Small intestine (tissue), 7 donors: ENCODE measurements around the gene IRAK3. TPM values are rescaled to one million over a fixed set of nuclear protein-coding genes. Genes with fewer than 3 reads are reported as not detected.

Experiments
- DNase-seq, 2 donors: peaks; one replicate each; pipeline versions ENCODE4 v3.0.0 to v3.0.0-alpha.2; 2013
- FAIRE-seq: peaks from 2 replicates; lab custom pipeline; 2012; peaks lifted over from hg19 to GRCh38; lab: Jason Lieb, UNC
- H3K27ac ChIP-seq, 3 donors: one replicate each; pipeline ENCODE4 v1.5.1; 2013; ENCODE audit warnings: low read length in 2 of 3, mild to moderate bottlenecking in 2 of 3, control low read depth in 1 of 3, inconsistent platforms in 1 of 3, low read depth in 1 of 3, moderate library complexity in 1 of 3
- H3K27me3 ChIP-seq, 3 donors: one replicate each; pipeline ENCODE4 v1.6.1; 2013; ENCODE audit warnings: low read length in 3 of 3, inconsistent platforms in 1 of 3; ENCODE audit not compliant: control insufficient read depth in 3 of 3, insufficient read depth in 3 of 3
- H3K36me3 ChIP-seq, 3 donors: one replicate each; pipeline ENCODE4 v1.6.1; 2013; ENCODE audit warnings: low read length in 3 of 3, inconsistent platforms in 1 of 3, low read depth in 1 of 3, mild to moderate bottlenecking in 1 of 3, moderate library complexity in 1 of 3; ENCODE audit not compliant: control insufficient read depth in 3 of 3, insufficient read depth in 2 of 3
- H3K4me1 ChIP-seq, 3 donors: one replicate each; pipeline ENCODE4 v1.6.1; 2013; ENCODE audit warnings: low read length in 2 of 3, inconsistent platforms in 1 of 3, low read depth in 1 of 3, mild to moderate bottlenecking in 1 of 3, moderate library complexity in 1 of 3; ENCODE audit not compliant: control insufficient read depth in 3 of 3, insufficient read depth in 2 of 3
- H3K4me3 ChIP-seq, 3 donors: one replicate each; pipeline ENCODE4 v1.5.1; 2013; ENCODE audit warnings: low read length in 3 of 3, control low read depth in 1 of 3, inconsistent platforms in 1 of 3, low read depth in 1 of 3, mild to moderate bottlenecking in 1 of 3, moderate library complexity in 1 of 3
- H3K9me3 ChIP-seq, 2 donors: one replicate each; pipeline ENCODE4 v1.6.1; 2013; ENCODE audit warnings: low read depth in 1 of 2, low read length in 1 of 2; ENCODE audit not compliant: control insufficient read depth in 2 of 2, insufficient read depth in 1 of 2
- WGBS, 3 donors: extraction: QIAGEN DNeasy Blood & Tissue Kit; methylation state at CpG; one replicate each; pipeline ENCODE4 v1.1.7; 2013; 5-methylcytosine and 5-hydroxymethylcytosine counted together
- polyA plus RNA-seq, 4 donors: library from polyadenylated mRNA; stranded (reverse) in 3 of 4; unstranded in 1 of 4; fragments of 200-250 nt in 3 of 4; fragments of 120-200 nt in 1 of 4; gene quantifications; one replicate each; pipeline versions ENCODE4 v1.2.1 to v1.2.3, GENCODE V29; 2013
- donor health status: healthy with polysubstance abuse.
- donor health status: control.
- donor health status: control.
- donor health status: Bipolar disorder and iron deficiency.
- donor health status: healthy.

IRAK3 gene
- polyA plus RNA-seq, 4 donors, result 0.22 to 4.0 (median 1.6) TPM

- no peak for FAIRE-seq
- WGBS, 3 donors, result 75 to 77% (median 76%) methylated on average over 7 of the region's 7 CpGs
These were observed 52.3 kb downstream of the IRAK3 start for GRCh38 chr12:66241061-66242043.

GRCh38 chr12:66242311-66242710, 53.3 kb downstream of the IRAK3 start:
- no peaks in the 10 kb centered on the region for H3K4me1 ChIP-seq
- H3K27me3 ChIP-seq, result peaks cover 0 to 4% (median 0%) of the 10 kb centered on the region in 3 donors
- no peaks in the 10 kb centered on the region for H3K36me3 ChIP-seq
- no peak for FAIRE-seq
- DNase-seq, result no peak
- no peak overlapping the region for H3K27ac ChIP-seq
- H3K4me3 ChIP-seq, result no peak overlapping the region
- WGBS, 3 donors, result 74 to 86% (median 84%) methylated on average over 2 of the region's 2 CpGs
- H3K9me3 ChIP-seq, result no peaks in the 10 kb centered on the region

More at GRCh38 chr12:66241061-66242043, 52.3 kb downstream of the IRAK3 start:
- H3K4me1 ChIP-seq, result no peaks in the 10 kb centered on the region
- H3K9me3 ChIP-seq, result no peaks in the 10 kb centered on the region
- H3K36me3 ChIP-seq, result no peaks in the 10 kb centered on the region
- no peak for DNase-seq
- H3K27ac ChIP-seq, result no peak overlapping the region
- peaks cover 0 to 13% (median 0%) of the 10 kb centered on the region in 3 donors for H3K27me3 ChIP-seq
- no peak overlapping the region for H3K4me3 ChIP-seq

- no peak for DNase-seq
These were observed 54.9 kb downstream of the IRAK3 start for GRCh38 chr12:66243911-66244310.

GRCh38 chr12:66244446-66244845, 55.4 kb downstream of the IRAK3 start:
- H3K27ac ChIP-seq, result no peak overlapping the region
- WGBS, 3 donors, result 94 to 97% (median 95%) methylated on average over 1 of the region's 1 CpG
- no peak overlapping the region for H3K4me3 ChIP-seq
- H3K27me3 ChIP-seq, result peaks cover 0 to 4% (median 0%) of the 10 kb centered on the region in 3 donors
- H3K4me1 ChIP-seq, result no peaks in the 10 kb centered on the region
- no peak for FAIRE-seq
- DNase-seq, result no peak
- no peaks in the 10 kb centered on the region for H3K9me3 ChIP-seq
- peaks cover 0 to 1% (median 0%) of the 10 kb centered on the region in 3 donors for H3K36me3 ChIP-seq

More at GRCh38 chr12:66243911-66244310, 54.9 kb downstream of the IRAK3 start:
- 93 to 94% (median 93%) methylated on average over 2 of the region's 2 CpGs for WGBS, 3 donors
- Histone ChIP-seq H3K27me3 (peaks cover 0 to 4% (median 0%) of the 10 kb centered on the region in 3 donors), H3K4me3 (no peak overlapping the region), H3K4me1 (no peaks in the 10 kb centered on the region), H3K27ac (no peak overlapping the region), H3K9me3 (no peaks in the 10 kb centered on the region), H3K36me3 (no peaks in the 10 kb centered on the region)
- no peak for FAIRE-seq

GRCh38 chr12:66247741-66248140, 58.7 kb downstream of the IRAK3 start:
- Histone ChIP-seq H3K27me3 (no peaks in the 10 kb centered on the region), H3K27ac (no peak overlapping the region), H3K4me3 (no peak overlapping the region), H3K4me1 (no peaks in the 10 kb centered on the region), H3K9me3 (no peaks in the 10 kb centered on the region), H3K36me3 (peaks cover 0 to 2% (median 0%) of the 10 kb centered on the region in 3 donors)
- FAIRE-seq, result no peak
- no peak for DNase-seq

- no peak for DNase-seq
- 69 to 81% (median 70%) methylated on average over 3 of the region's 3 CpGs for WGBS, 3 donors
- Histone ChIP-seq H3K4me1 (no peaks in the 10 kb centered on the region), H3K27me3 (no peaks in the 10 kb centered on the region), H3K36me3 (peaks cover 0 to 2% (median 0%) of the 10 kb centered on the region in 3 donors), H3K27ac (no peak overlapping the region), H3K9me3 (no peaks in the 10 kb centered on the region), H3K4me3 (no peak overlapping the region)
- no peak for FAIRE-seq
These were observed 62.0 kb downstream of the IRAK3 start for GRCh38 chr12:66251049-66251448.

- Histone ChIP-seq H3K27me3 (no peaks in the 10 kb centered on the region), H3K9me3 (no peaks in the 10 kb centered on the region), H3K4me3 (no peak overlapping the region), H3K36me3 (peaks cover 0 to 2% (median 0%) of the 10 kb centered on the region in 3 donors), H3K4me1 (no peaks in the 10 kb centered on the region), H3K27ac (no peak overlapping the region)
- DNase-seq, result no peak
- 86 to 89% (median 88%) methylated on average over 2 of the region's 2 CpGs for WGBS, 3 donors
- no peak for FAIRE-seq
These were observed 63.8 kb downstream of the IRAK3 start for GRCh38 chr12:66252771-66253170.

- FAIRE-seq, result no peak
- H3K27ac ChIP-seq, result no peak overlapping the region
These were observed 66.7 kb downstream of the IRAK3 start for GRCh38 chr12:66255737-66256136.

More at GRCh38 chr12:66255737-66256136, 66.7 kb downstream of the IRAK3 start:
- Histone ChIP-seq H3K4me1 (no peaks in the 10 kb centered on the region), H3K36me3 (no peaks in the 10 kb centered on the region), H3K27me3 (no peaks in the 10 kb centered on the region), H3K9me3 (no peaks in the 10 kb centered on the region), H3K4me3 (no peak overlapping the region)
- no peak for DNase-seq
